Lower leg skin (tissue), 3 donors: ENCODE measurements around the gene DLK2.

Source experiments
- POLR2A ChIP-seq, 2 donors: fragments of 450-650 bp; IDR thresholded peaks; one replicate each; pipeline ENCODE4 v1.6.1; 2016 to 2017; ENCODE audit warnings: antibody characterized with exemption in 2 of 2, mild to moderate bottlenecking in 1 of 2, moderate library complexity in 1 of 2
- TF ChIP-seq, protein P1 (sequence below), 3 donors: fragments of 450-650 bp; IDR thresholded peaks; one replicate each; pipeline ENCODE4 v1.5.1; 2016; ENCODE audit warnings: antibody characterized with exemption in 3 of 3, mild to moderate bottlenecking in 3 of 3, moderate library complexity in 2 of 3

DNA sequence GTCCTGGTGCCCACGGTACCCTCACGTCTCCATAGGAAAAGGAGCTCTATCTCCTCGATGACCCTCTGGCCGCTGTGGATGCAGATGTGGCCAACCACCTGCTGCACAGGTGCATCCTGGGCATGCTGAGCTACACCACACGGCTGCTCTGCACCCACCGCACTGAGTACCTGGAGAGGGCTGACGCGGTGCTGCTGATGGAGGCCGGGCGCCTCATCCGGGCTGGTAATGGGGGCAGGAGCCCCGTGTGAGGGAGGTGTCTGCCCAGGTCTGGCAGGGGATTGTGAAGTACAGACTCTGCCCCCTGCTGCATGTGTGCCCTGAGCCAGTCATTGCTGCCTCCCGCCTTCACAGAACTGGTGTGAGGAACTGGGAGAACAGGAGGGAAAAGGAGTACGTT lies 12.4 kb downstream of the DLK2 start:
- TF ChIP-seq, protein P1, sequence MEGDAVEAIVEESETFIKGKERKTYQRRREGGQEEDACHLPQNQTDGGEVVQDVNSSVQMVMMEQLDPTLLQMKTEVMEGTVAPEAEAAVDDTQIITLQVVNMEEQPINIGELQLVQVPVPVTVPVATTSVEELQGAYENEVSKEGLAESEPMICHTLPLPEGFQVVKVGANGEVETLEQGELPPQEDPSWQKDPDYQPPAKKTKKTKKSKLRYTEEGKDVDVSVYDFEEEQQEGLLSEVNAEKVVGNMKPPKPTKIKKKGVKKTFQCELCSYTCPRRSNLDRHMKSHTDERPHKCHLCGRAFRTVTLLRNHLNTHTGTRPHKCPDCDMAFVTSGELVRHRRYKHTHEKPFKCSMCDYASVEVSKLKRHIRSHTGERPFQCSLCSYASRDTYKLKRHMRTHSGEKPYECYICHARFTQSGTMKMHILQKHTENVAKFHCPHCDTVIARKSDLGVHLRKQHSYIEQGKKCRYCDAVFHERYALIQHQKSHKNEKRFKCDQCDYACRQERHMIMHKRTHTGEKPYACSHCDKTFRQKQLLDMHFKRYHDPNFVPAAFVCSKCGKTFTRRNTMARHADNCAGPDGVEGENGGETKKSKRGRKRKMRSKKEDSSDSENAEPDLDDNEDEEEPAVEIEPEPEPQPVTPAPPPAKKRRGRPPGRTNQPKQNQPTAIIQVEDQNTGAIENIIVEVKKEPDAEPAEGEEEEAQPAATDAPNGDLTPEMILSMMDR (IDR thresholded peaks at IDR 0.05): no peak
- TF ChIP-seq POLR2A (IDR thresholded peaks at IDR 0.05): no peak
